Amniotic epithelial cell (primary cell): Measurements from ENCODE around the gene RNF225.
"Not testable (repeated sequence)": the region's sequence is repeated elsewhere in the genome, so short reads cannot be mapped to it uniquely, and the experiment has no call there.

Source experiments
- DNase-seq: peaks from one replicate; pipeline ENCODE4 v3.0.0-alpha.2; 2010; ENCODE audit warnings: low read depth

RNF225 gene

DNA sequence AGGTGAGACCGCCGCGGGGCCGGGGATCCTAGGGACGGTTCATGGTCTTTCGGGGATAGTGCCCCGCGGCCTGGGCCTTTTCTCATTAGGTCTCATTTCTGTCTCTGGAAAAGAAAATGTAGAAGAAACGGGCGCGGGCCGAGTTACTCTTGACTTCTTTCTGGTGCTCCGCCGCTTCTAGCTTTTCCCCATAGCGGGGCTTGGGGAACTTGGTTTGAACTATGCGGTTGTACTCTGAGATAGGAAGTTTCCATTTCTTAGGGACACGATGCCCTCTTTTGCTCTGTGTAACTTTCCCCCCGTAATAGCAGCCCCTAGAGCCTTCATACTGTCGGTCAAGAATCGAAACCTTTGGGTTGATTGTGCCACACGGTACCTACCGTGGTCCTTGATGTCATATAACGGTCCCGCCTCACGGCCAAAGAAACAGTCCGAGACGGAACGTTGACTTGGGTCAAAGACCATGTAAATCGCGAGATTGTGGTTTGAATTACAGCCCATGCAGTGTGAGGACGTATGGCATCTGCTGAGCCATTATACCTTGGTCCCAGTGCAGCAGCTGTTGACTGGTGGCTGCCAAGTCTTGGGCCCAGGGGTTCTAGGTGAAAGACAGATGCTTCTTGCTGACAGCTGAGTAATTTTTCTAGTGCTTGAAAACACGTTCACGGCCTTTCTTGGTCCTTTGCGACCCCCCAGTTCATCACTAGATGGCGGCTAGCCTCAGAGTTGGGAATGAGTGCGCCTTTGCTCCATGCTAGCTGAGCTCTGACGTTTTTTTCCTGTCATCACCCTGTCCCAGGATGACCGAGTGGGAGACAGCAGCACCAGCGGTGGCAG, 7.9 kb upstream of the RNF225 start:
- no peak for DNase-seq

GRCh38 chr19:58388175-58388526, 7.3 kb upstream of the RNF225 start:
- DNase-seq: no peak

DNA sequence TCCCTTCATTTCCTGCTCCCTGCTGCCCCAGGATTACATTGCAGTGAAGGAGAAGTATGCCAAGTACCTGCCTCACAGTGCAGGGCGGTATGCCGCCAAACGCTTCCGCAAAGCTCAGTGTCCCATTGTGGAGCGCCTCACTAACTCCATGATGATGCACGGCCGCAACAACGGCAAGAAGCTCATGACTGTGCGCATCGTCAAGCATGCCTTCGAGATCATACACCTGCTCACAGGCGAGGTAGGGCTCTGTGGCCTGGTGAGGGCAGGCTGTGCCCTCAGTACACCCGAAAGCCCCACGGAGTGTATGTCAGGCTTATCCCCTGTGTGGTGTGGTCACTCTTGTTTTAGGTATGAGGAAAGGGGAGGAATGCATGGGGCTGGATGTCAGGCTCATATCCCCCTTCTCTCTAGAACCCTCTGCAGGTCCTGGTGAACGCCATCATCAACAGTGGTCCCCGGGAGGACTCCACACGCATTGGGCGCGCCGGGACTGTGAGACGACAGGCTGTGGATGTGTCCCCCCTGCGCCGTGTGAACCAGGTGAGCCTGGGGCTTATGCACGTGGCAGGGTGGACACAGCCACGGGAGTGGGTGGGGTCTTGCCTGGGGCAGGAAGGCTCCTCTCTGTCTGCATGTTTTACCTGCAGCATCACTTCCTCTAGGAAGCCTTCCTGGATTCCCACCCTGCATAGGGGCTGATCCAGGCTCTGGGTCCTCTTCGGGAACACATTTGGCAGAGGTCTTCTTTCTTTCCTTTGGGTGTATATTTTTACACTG, 2.3 kb upstream of the RNF225 start:
- DNase-seq: no peak

- DNase-seq: no peak
Observed at GRCh38 chr19:58393725-58394033, 1.8 kb upstream of the RNF225 start.

DNA sequence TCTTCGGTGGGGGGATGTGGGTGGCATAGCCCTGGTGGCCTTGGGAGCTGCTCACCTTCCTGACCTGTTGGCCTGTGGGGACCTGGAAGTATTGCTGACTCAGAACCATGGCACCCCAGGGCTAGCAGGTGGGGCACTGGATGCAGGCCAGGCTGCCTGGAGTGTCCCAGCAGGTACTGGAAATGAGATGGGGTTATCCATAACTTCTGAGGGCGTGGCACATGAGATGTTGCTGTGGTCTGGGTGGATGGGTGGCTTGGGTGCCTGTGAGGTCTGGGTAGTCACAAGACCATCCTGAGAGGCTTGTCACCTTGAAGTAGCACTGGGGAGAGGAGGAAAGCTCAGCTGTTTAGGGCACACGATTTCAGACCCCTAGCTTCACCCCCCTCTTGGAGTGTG, 636 bp upstream of the RNF225 start:
- DNase-seq: no peak

DNA sequence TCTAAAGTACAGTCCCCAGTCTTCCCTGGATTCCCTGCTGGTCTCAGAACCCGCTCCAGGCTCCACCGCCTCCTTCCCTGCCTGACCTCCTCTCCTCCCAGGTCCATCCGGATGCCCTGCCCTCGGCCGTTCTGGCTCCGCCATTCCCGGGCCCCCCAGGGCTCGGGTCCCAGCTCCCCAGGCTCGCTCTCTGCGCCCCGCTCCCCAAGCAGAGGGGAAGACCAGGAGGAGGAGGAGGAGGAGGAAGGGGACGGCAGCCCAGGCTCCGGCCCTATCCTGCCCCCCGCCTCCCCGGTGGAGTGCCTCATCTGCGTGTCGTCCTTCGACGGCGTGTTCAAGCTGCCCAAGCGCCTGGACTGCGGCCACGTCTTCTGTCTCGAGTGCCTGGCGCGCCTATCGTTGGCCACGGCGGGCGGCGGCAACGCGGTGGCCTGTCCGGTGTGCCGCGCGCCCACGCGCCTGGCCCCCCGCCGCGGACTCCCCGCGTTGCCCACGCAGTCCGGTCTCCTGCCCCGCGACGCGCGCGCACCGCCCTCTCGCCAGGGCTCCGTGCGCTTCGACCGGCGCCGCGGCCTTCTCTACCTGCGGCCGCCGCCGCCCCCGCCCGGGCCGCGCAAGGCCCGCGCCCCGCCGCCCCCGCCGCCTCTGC, 647 bp downstream of the RNF225 start:
- DNase-seq: no peak

DNA sequence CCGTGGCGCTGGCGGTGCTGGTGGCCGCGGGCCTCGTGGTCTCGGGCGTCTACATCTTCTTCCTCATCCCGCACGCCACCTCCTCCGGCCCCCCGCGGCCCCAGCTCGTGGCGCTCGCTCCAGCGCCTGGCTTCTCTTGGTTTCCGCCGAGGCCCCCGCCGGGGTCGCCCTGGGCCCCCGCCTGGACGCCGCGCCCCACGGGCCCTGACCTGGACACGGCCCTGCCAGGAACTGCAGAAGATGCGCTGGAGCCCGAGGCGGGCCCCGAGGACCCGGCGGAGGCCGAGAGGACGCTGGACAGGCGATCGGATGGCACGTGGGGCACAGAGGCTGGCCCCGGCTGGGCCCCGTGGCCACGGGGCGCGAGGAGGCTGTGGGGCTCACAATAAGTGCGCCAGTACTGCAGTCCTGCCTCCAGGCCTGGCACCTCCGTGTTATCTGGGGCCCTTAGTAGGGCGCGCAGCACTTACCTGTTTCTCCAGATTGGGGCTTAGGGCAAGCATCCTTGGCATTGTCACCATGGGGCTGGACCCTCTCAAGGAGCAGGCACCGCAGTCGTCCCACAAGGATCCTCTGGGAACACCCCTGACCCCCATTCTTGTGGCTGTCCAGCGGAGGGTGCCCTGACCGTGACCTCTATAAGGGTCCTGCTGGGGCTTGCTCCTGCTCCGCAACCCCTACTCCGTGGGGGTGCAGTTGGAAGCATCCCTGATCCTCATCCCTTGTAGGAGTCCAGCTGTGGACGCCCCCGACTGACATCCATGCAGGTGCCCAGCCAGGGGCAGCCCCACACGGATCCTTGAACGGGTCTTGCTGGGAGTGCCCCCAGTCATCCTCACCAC, 1.5 kb downstream of the RNF225 start:
- no peak for DNase-seq

- no peak for DNase-seq
Observed at GRCh38 chr19:58397533-58398037, 2.1 kb downstream of the RNF225 start.

GRCh38 chr19:58398087-58398486, 2.6 kb downstream of the RNF225 start:
- no peak for DNase-seq

GRCh38 chr19:58398545-58398944, 3.1 kb downstream of the RNF225 start:
- no peak for DNase-seq

GRCh38 chr19:58399903-58400302, 4.4 kb downstream of the RNF225 start:
- DNase-seq: no peak

DNA sequence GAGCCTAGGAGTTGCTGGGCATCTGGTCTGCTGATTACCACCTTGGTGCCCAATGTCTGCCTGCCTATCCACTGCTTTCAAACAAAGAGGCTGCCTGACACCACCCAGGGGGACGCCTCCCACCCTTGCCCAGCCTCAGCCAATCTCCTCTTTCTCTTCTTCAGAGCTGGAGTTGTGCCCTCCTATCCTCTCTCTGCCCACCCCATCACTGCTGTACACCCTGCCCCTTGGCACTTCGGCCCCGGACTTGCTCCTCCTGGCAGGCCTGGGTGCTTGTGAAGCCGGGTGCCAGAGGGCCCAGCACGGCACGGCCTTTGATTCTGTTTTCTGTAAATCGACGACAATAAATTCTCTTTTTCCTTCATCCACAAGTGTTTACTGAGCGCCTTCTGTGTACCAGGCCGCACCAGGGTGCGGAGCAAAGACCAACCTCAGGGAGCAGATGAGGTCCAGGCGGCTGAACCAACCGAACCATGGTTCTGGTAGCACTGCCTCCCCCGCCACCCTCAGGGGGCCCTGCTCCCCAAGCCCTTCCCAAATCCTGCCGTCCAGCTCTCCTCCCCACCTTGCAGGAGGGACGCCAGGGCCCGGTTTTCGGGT, 5.0 kb downstream of the RNF225 start:
- no peak for DNase-seq

- peak; percentile 98 for DNase-seq
Observed at GRCh38 chr19:58400916-58401839, 5.7 kb downstream of the RNF225 start.

- no peak for DNase-seq
Observed at GRCh38 chr19:58401840-58402421, 6.5 kb downstream of the RNF225 start.

- not testable (repeated sequence) for DNase-seq
Observed at GRCh38 chr19:58403920-58404478, 8.5 kb downstream of the RNF225 start.

DNA sequence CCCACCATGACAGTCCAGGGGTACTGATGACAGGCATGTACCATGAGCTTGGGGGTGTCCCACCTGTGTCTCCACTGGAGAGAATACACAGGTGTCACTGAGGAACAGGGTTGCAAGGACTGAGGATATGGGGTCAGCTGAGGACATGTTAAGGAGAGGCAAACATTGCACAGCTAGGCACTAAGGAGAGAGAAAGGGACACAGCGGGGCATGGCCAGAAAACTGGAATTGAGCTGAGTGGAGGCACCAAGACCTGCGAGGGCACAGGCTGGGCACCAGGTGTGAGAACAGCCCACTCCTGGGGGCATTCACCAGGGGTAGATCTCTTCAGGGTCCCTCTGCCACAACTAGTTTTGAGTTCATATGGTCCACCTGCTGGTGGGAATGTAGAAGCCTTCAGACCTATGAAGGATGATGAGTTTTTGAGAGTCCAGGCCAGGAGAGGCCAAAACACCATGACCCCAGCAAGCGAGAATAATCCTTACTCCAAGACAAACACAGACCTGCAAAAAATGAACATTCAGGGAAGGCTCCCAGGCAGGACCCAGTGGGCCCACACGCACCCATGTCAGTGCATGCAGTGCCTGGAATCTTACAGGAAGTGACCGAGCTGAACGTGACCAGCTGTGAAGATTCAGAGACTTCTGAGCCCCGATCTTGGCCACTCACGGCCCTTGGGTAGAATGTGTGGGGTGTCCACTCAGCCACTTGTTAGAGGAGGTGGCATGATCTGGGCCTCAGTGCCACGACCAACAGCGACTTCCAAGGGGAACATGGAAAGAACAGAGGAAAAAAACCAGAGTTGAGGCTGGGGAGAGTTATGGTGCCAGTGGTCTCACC, 11.6 kb downstream of the RNF225 start:
- DNase-seq: no peak

- no peak for DNase-seq
Observed at GRCh38 chr19:58407658-58408151, 12.2 kb downstream of the RNF225 start.

GRCh38 chr19:58408152-58409009, 12.9 kb downstream of the RNF225 start, which contains the start of gene ZNF584:
ZNF584 (plus strand) TSS chr19:58408649; CDS start chr19:58409148, 499 bp downstream.
- peak; percentile 92 for DNase-seq
